ENCODE measurements around the gene FUT4. TPM values are rescaled to one million over a fixed set of nuclear protein-coding genes. Genes with fewer than 3 reads are reported as not detected.

FUT4 gene
- total RNA-seq, 1 experiment from 2014 or later = 24.5 TPM

- no peaks in the 10 kb centered on the region for H3K27me3 Mint-ChIP-seq (ENCODE audit: insufficient read depth, unreplicated experiment)
- TF ChIP-seq CTCF (IDR thresholded peaks at IDR 0.05; ENCODE audit: insufficient read depth in 1 of 2, low read depth in 1 of 2, low read length in 1 of 2, severe bottlenecking in 1 of 2, unreplicated experiment in 1 of 2) = no peak
- H3K4me3 ChIP-seq (ENCODE audit: low read depth, low read length) = no peak overlapping the region
- POLR2A ChIA-PET = no interaction called here
- no peak for DNase-seq
- CTCF ChIA-PET = interaction anchor here (0.7 kb wide), 1 partner anchor 29 kb away, joined by 3 read pairs; no protein-coding TSS in a partner anchor
- H3K36me3 Mint-ChIP-seq (ENCODE audit: insufficient read depth, unreplicated experiment) = no peaks in the 10 kb centered on the region
- H3K9me3 ChIP-seq = no peaks in the 10 kb centered on the region
- H3K4me1 ChIP-seq = peaks cover 15% of the 10 kb centered on the region
- H3K4me1 Mint-ChIP-seq (ENCODE audit: low read depth, unreplicated experiment) = peaks cover 13% of the 10 kb centered on the region
- no peak overlapping the region for H3K4me3 Mint-ChIP-seq (ENCODE audit: unreplicated experiment)
- H3K9me3 Mint-ChIP-seq (ENCODE audit: unreplicated experiment) = no peaks in the 10 kb centered on the region
- BruUV-seq (replicated peaks) = no TSS peak
- H3K27me3 ChIP-seq (replicated peaks; ENCODE audit: control insufficient read depth, insufficient read depth, low read length) = no peaks in the 10 kb centered on the region
- no peak overlapping the region for H3K27ac Mint-ChIP-seq (ENCODE audit: unreplicated experiment)
- intact Hi-C loops (cut with micrococcal nuclease; ENCODE audit: unreplicated experiment) = no loop called here
- no peaks in the 10 kb centered on the region for H3K36me3 ChIP-seq (ENCODE audit: control insufficient read depth, insufficient read depth, low read length)
Observed at GRCh38 chr11:94558932-94559331, 15.2 kb downstream of the FUT4 start.

GRCh38 chr11:94559361-94559760 is 15.6 kb downstream of the FUT4 start:
- Histone ChIP-seq H3K9me3 (no peaks in the 10 kb centered on the region), H3K27me3 (replicated peaks; ENCODE audit: control insufficient read depth, insufficient read depth, low read length) (no peaks in the 10 kb centered on the region), H3K4me3 (ENCODE audit: low read depth, low read length) (no peak overlapping the region), H3K4me1 (peaks cover 19% of the 10 kb centered on the region), H3K36me3 (ENCODE audit: control insufficient read depth, insufficient read depth, low read length) (no peaks in the 10 kb centered on the region)
- H3K4me1 Mint-ChIP-seq (ENCODE audit: low read depth, unreplicated experiment) = peaks cover 17% of the 10 kb centered on the region
- no peak overlapping the region for H3K27ac Mint-ChIP-seq (ENCODE audit: unreplicated experiment)
- no TSS peak for BruUV-seq (replicated peaks)
- H3K36me3 Mint-ChIP-seq (ENCODE audit: insufficient read depth, unreplicated experiment) = no peaks in the 10 kb centered on the region
- H3K9me3 Mint-ChIP-seq (ENCODE audit: unreplicated experiment) = no peaks in the 10 kb centered on the region
- no peak for DNase-seq
- no peaks in the 10 kb centered on the region for H3K27me3 Mint-ChIP-seq (ENCODE audit: insufficient read depth, unreplicated experiment)
- no peak for TF ChIP-seq CTCF (IDR thresholded peaks at IDR 0.05; ENCODE audit: insufficient read depth in 1 of 2, low read depth in 1 of 2, low read length in 1 of 2, severe bottlenecking in 1 of 2, unreplicated experiment in 1 of 2)
- no peak overlapping the region for H3K4me3 Mint-ChIP-seq (ENCODE audit: unreplicated experiment)
- POLR2A ChIA-PET = no interaction called here
- intact Hi-C loops (cut with micrococcal nuclease; ENCODE audit: unreplicated experiment) = no loop called here
- CTCF ChIA-PET = interaction anchor here (0.7 kb wide), 1 partner anchor 29 kb away, joined by 3 read pairs; no protein-coding TSS in a partner anchor

GRCh38 chr11:94560834-94561233 is 17.1 kb downstream of the FUT4 start:
- Mint-ChIP-seq H3K27ac (ENCODE audit: unreplicated experiment) (no peak overlapping the region), H3K36me3 (ENCODE audit: insufficient read depth, unreplicated experiment) (no peaks in the 10 kb centered on the region), H3K4me3 (ENCODE audit: unreplicated experiment) (no peak overlapping the region), H3K27me3 (ENCODE audit: insufficient read depth, unreplicated experiment) (no peaks in the 10 kb centered on the region), H3K9me3 (ENCODE audit: unreplicated experiment) (no peaks in the 10 kb centered on the region), H3K4me1 (ENCODE audit: low read depth, unreplicated experiment) (peaks cover 18% of the 10 kb centered on the region)
- BruUV-seq (replicated peaks) = no TSS peak
- H3K4me3 ChIP-seq (ENCODE audit: low read depth, low read length) = no peak overlapping the region
- no peak for TF ChIP-seq CTCF (IDR thresholded peaks at IDR 0.05; ENCODE audit: insufficient read depth in 1 of 2, low read depth in 1 of 2, low read length in 1 of 2, severe bottlenecking in 1 of 2, unreplicated experiment in 1 of 2)
- H3K4me1 ChIP-seq = peaks cover 16% of the 10 kb centered on the region
- intact Hi-C loops (cut with micrococcal nuclease; ENCODE audit: unreplicated experiment) = loop anchor here (2.0 kb wide), 1 partner anchor 14 kb away; no protein-coding TSS in a partner anchor
- H3K27me3 ChIP-seq (replicated peaks; ENCODE audit: control insufficient read depth, insufficient read depth, low read length) = no peaks in the 10 kb centered on the region
- ChIA-PET POLR2A (no interaction called here), CTCF (interaction anchor here (0.7 kb wide), 1 partner anchor 47 kb away, joined by 4 read pairs; no protein-coding TSS in a partner anchor)
- DNase-seq = no peak
- H3K9me3 ChIP-seq = no peaks in the 10 kb centered on the region
- H3K36me3 ChIP-seq (ENCODE audit: control insufficient read depth, insufficient read depth, low read length) = no peaks in the 10 kb centered on the region
